SW480 (cell line): ENCODE measurements around the gene HGFAC.

Source experiments
- DNase-seq: peaks from one replicate; pipeline ENCODE4 v3.0.0-alpha.2; 2016; ENCODE audit warnings: low spot score

Gene HGFAC

GRCh38 chr4:3486541-3487540 is 45.1 kb downstream of the HGFAC start:
- no peak for DNase-seq

DNA sequence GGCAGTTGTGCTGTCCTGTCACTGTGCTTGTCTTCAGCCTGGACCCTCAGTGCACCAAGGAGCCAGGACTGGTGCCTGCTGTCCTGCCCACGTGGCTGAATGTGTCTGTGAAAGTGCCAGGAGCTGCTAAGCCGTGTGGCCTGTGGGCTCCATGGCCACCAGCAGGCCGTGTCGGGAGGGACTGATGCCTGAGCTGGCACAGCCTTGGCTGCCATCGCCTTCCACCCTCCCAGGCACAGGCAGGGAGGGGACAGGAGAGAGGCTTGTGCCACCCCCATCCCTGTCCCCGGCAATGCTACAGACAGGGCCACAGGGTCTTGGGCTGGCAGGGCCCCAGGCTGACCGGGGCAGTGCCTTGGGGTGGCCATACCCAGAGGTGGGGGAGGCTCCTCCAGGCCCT is 46.1 kb downstream of the HGFAC start:
- DNase-seq = no peak

DNA sequence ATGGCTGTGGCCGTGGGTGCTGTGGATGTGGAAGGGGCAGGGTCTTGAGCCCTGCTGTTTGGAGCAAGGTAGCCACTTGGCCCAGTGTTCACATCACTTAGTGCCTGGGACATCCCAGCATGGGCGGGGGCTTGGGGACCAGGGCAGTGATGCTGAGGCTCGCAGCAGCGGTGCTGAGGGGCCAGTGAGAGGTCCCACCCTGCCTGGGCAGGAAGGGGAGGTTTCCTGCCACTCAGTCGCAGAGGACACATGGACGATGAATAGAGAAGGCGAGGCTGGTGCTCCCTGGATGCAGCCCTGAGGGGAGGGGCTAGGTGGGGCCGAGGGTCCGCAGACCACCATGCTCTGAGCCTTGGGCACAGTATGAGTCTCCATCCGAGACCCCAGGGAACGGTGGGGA is 47.1 kb downstream of the HGFAC start:
- DNase-seq = no peak

DNA sequence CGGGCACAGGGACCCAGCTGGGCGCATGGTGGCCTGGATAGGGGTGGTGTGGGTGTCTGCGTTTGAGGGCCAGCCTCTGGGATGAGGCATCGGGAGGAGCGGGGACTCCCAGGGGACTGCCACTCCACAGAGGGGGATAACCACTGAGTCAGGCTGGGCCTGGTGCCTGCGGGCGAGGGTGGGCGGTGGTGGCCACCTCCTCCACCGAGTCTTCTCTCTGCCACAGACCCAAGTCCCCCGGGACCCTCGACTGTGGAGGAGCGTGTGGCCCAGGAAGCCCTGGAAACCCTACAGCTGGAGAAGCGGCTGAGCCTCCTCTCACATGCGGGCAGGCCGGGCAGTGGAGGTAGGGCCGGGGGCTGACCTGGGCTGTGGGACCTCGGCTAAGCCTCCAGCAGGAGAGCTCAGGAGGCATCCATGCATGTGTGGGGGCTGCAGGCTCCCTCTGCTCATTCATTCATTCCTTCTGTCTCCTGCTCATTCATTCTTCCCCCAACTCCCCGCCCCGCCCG is 47.7 kb downstream of the HGFAC start:
- DNase-seq = no peak

DNA sequence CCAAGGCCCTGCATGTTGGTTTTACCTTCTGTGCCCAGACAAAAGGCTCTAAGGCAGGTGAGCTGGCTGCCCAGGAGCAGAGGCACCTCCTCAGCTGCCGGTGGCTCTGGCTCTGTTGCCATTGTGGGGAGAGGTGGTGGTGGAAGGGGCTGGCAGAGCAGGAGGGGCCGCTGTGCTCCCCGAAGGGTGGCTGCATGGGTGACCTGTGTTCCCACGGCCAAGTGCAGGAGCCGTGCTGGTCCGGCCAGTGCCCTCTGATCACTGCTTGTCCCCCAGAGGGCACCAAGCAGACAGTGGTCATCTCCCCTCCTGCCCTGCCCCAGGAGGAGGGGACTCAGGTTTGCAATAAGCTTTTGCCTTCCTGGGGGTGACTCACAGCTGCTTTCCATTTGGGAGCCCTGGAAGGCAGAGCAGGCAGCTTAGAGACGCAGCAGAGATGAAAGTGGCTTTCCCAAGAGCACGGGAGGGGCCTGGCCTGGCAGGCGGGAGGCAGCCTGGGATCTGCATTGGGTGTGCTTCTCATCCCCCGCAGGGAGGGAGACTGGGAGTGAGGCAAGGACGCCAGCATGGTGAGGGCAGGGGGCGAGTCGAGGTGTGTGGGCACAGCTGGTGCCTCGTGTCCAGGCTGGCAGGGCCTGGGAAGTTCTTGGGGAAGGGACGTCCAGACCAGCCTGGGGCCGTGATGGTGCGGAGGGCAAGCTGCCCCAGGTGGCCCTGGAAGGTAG is 50.1 kb downstream of the HGFAC start:
- DNase-seq = no peak

GRCh38 chr4:3492741-3493719 is 51.3 kb downstream of the HGFAC start:
- DNase-seq = no peak

DNA sequence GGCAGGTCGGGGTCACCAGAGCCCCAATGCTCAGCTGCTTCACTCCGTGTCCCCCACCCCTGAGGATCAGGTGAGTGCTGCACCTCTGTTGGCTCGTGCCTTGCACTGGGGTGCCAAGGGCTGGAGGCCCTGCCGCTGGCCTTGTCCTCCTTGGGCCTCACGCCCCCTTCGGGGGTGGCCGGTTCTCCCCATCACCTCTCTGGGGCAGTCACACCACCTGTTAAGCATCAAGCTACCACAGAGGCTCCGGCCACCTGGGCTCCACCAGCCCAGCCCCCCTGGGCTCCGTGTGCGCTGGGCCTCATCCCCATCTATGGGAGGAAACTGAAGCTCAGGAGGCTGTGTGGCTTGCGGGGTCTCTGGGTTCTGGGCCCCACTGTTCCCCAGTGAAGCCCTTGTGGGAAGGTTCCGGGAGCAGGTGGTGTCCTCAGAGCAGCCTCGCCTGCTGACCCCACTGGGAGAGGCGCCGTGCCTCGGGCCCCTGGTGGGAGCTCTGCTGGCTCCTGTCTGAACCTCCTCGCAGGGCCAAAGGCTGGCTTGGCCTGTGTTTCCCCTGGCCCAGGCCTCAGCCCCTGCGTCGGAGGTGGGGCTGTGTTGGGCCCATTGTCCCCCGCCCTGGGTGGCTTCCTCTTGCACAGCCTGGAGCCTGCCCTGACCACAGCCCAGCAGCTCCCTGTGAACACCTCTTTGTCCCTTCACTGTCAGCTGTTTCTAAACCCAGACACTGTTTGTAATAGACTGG is 52.1 kb downstream of the HGFAC start:
- no peak for DNase-seq

- DNase-seq = no peak
These were observed 52.7 kb downstream of the HGFAC start for GRCh38 chr4:3494462-3494871.

DNA sequence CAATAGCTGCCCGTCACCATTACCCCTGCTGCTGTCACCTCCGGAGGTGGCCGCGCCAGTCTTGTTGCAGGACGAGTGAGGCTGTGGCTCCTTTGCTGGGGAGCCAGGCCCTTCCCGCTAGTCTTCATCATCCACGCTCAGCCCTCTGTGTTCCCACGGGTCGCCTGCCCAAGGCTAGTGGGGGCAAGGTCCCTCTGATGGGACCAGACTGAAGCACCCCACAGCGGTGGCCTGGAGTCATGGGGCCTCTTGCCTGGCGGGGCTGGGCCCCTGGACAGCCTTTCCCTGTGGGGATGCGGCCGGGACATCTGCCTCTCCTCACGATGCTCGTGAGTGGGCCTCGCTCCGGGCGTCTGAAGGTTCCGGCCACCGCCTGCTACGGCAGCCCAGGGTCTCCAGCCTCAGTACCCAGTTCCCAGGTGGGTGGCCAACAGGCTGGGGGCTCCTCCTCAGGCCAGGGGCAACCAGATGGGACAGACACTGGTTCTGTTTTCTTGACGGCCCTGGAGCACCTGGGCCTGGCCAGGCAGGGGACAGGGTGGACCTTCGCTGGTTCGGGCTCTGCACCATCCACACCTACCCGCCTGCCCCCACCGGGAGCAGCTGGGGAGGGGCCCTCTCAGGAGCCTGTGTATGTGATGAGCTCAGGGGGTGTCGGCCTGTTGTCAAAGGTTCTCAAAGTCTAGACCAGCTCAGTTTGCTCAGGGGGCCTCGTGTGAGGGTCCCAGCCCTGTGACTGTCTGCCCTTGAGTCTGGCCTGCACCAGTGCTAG is 53.6 kb downstream of the HGFAC start:
- DNase-seq = no peak

DNA sequence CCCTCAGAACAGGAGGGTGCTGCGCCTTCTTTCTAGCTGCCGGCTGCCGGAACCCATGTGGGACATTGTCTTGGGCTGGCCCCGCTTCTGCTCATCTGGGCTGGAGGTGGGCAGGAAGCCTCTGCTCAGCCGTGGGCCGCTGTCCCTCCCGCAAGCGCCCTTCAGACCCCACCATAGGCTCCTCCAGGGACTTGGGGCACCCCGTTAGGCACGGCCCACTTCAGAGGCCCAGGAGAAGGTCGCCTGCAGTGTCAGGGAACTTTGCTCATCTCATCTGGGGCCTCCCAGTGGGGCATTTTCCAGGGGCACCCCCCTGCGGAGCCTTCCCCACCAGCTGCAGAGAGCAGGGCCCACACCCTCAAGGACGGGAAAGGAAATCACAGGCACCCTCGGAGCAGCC is 54.3 kb downstream of the HGFAC start:
- DNase-seq = no peak

DNA sequence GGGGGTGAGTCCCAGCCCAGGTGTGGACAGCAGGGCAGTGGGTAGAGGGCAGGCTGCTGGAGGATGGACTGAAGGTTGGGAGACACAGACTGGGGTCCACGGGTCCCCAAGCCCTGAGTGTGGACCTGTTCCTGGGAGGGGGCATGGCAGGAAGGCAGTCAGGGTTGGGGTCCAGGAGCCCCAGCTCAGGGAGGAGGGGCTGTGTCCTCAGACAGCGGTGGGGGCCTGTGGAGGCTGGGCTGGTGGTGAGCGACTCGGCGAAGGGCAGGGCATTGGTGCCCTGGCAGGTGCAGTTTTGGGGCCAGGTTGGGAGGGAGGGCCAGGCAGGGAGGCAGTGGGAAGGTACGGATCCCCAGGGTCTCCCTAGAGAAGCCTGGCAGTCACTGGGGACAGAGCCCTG is 55.3 kb downstream of the HGFAC start:
- DNase-seq = no peak

DNA sequence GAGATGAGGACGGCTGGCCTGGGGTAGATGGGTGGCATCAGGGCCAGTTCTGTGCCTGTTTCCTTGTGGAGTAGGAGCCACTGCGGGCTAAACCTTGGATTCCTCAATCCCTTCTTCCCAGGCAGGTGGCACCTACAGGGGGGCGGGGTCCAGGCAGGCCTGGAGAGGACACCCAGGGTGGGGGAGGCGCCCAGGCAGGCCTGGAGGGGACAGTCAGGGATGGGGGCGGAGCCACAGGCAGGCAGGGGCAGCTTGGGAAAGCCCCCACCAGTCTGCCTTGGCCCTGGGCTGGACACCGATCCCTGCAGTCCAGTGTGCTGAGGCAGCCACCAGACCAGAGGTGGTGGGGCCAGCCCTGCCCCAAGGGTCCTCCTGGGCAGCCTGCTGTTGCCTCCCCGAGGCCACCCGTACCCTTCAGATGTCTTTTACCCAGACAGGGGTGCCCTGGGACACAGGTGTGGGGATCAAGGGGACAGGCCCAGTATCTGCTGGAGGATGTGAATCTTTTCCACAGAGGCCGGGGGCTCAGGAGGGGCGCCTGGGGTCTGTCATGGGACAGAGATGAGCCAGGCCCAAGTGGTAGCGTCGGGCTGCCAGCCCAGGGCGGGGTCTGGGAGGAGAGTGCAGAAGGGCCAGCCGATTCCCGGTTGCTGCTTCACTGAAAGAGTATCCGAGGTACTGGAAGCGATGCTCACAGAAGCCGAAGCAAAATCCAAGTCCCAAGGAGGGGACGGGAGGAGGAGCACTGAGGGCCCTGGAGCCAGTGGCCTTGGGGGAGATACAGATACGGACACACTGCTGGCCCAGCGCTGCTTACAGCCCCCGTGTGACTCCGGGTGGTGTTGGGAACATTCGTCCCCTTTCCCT is 56.0 kb downstream of the HGFAC start:
- no peak for DNase-seq

DNA sequence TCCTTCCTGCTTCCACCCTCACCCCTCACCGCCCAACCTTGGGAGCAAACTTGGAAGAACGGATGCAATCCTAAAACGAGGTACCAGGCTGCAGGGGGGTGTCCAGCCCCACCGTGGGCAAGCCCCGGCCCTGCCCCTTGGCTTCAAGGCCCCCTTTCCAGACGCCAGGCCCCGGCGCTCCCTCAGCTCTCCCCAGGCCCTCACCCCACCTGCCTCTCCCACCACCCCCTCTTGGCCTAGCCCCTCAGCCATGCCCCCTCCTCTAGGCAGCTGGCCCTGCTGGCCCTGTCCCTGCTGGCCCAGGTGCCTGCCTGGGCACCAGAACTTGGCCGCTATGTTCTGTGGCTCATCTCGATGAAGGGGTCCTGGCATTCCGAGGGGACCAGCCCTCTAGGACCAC is 56.6 kb downstream of the HGFAC start:
- DNase-seq = no peak
